ENCODE data around the gene CCDC89.

DNA sequence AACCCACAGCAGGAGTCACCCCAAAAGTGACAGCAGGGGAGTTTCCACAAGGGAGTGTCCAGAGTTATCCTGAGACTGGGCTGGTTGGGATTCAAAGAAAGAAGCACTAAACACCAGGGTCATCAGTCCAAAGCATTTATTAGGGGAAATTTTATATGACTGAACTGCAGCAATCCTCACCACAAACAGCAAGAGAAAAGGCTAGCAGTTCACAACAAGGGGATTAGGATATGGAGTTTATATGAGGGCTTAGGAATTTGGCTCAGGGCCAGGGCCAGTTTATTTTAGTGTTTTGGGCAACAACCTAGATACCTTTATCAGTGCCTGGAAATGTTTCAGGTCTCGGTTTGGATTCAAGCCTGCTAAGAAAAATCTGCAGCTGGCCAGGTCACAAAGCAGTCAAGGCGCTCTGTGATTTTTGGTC lies 42.8 kb downstream of the CCDC89 start:
- TF ChIP-seq, protein P1, sequence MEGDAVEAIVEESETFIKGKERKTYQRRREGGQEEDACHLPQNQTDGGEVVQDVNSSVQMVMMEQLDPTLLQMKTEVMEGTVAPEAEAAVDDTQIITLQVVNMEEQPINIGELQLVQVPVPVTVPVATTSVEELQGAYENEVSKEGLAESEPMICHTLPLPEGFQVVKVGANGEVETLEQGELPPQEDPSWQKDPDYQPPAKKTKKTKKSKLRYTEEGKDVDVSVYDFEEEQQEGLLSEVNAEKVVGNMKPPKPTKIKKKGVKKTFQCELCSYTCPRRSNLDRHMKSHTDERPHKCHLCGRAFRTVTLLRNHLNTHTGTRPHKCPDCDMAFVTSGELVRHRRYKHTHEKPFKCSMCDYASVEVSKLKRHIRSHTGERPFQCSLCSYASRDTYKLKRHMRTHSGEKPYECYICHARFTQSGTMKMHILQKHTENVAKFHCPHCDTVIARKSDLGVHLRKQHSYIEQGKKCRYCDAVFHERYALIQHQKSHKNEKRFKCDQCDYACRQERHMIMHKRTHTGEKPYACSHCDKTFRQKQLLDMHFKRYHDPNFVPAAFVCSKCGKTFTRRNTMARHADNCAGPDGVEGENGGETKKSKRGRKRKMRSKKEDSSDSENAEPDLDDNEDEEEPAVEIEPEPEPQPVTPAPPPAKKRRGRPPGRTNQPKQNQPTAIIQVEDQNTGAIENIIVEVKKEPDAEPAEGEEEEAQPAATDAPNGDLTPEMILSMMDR (IDR thresholded peaks at IDR 0.05) = no peak
- no peak for TF ChIP-seq POLR2A (IDR thresholded peaks at IDR 0.05)
- no peak for TF ChIP-seq EP300 (IDR thresholded peaks at IDR 0.05)
- TF ChIP-seq POLR2AphosphoS5 (IDR thresholded peaks at IDR 0.05) = no peak
